HEK293 (cell line): ENCODE results near the gene PARVA.

Source experiments
- CTCF ChIA-PET: fragments of 350-600 bp; formaldehyde crosslinking; extraction: SDS; loops from one replicate; lab custom pipeline; 2021; ENCODE audit warnings: antibody characterized with exemption; lab: Yijun Ruan, JAX
- POLR2A ChIA-PET: fragments of 300-600 bp; formaldehyde crosslinking; extraction: SDS; loops from one replicate; lab custom pipeline; 2020; ENCODE audit warnings: antibody characterized with exemption, inconsistent platforms; lab: Yijun Ruan, JAX
- H3K27ac ChIP-seq: fragments of 200-500 bp; sonication (Bioruptor generic); 2 replicates; pipeline ENCODE4 v1.5.1; 2014; ENCODE audit warnings: low read depth, low read length, control low read depth, inconsistent platforms; ENCODE audit errors: extremely low read depth
- H3K36me3 ChIP-seq, 2 experiments: fragments of 200-500 bp in 1 of 2; sonication (Bioruptor generic) in 1 of 2; 1 replicate in 1 of 2; 2 replicates in 1 of 2; pipeline ENCODE4 v1.5.1; 2014 to 2017; ENCODE audit warnings: inconsistent platforms in 2 of 2, low read length in 2 of 2; ENCODE audit not compliant: control insufficient read depth in 2 of 2, insufficient read depth in 1 of 2
- H3K4me1 ChIP-seq: fragments of 200-500 bp; sonication (Bioruptor generic); 2 replicates; pipeline ENCODE4 v1.5.1; 2014; ENCODE audit warnings: mild to moderate bottlenecking, low read length, inconsistent platforms; ENCODE audit not compliant: control insufficient read depth, insufficient read depth
- H3K4me3 ChIP-seq: 2 replicates; pipeline ENCODE4 v1.5.1; 2011; ENCODE audit warnings: low read depth, mild to moderate bottlenecking, control low read depth, low read length, moderate library complexity
- H3K9me3 ChIP-seq: fragments of 200-500 bp; sonication (Bioruptor generic); 2 replicates; pipeline ENCODE4 v1.5.1; 2014; ENCODE audit warnings: low read depth, low read length, inconsistent platforms; ENCODE audit not compliant: control insufficient read depth, insufficient read depth
- HOXA7 ChIP-seq: sonication (generic); formaldehyde crosslinking; IDR thresholded peaks from 2 replicates; pipeline ENCODE4 v1.8.1; 2022; ENCODE audit warnings: missing genetic modification reagents, borderline replicate concordance
- HOXC10 ChIP-seq: sonication (generic); formaldehyde crosslinking; IDR thresholded peaks from 2 replicates; pipeline ENCODE4 v1.8.1; 2023; ENCODE audit warnings: mild to moderate bottlenecking, missing genetic modification reagents
- HOXD13 ChIP-seq: sonication (generic); formaldehyde crosslinking; IDR thresholded peaks from 2 replicates; pipeline ENCODE4 v1.8.0; 2022; ENCODE audit warnings: missing genetic modification reagents, borderline replicate concordance
- KLF1 ChIP-seq: fragments of 450-650 bp; formaldehyde crosslinking; IDR thresholded peaks from 2 replicates; pipeline ENCODE4 v1.5.1; 2016; ENCODE audit warnings: missing biosample characterization, missing genetic modification characterization
- TCF7L2 ChIP-seq: IDR thresholded peaks from 2 replicates; pipeline ENCODE4 v1.6.1; 2011; ENCODE audit warnings: low read depth, mild to moderate bottlenecking, inconsistent platforms, low read length, moderate library complexity, borderline replicate concordance
- ZBTB1 ChIP-seq: fragments of 450-650 bp; formaldehyde crosslinking; IDR thresholded peaks from 2 replicates; pipeline ENCODE4 v1.5.1; 2016; ENCODE audit warnings: missing biosample characterization, missing genetic modification characterization
- ZFHX2 ChIP-seq: fragments of 450-650 bp; formaldehyde crosslinking; conservative IDR thresholded peaks from 2 replicates; pipeline ENCODE4 v1.5.1; 2016; ENCODE audit warnings: missing biosample characterization, missing genetic modification characterization
- ZFP41 ChIP-seq: fragments of 450-650 bp; formaldehyde crosslinking; IDR thresholded peaks from 2 replicates; pipeline ENCODE4 v1.5.1; 2016; ENCODE audit warnings: missing biosample characterization, missing genetic modification characterization, borderline replicate concordance
- ZNF138 ChIP-seq: fragments of 450-650 bp; formaldehyde crosslinking; IDR thresholded peaks from 2 replicates; pipeline ENCODE4 v1.5.1; 2016; ENCODE audit warnings: missing biosample characterization, missing genetic modification characterization, borderline replicate concordance
- ZNF302 ChIP-seq: fragments of 450-650 bp; formaldehyde crosslinking; IDR thresholded peaks from 2 replicates; pipeline ENCODE4 v1.5.1; 2016; ENCODE audit warnings: missing biosample characterization, missing genetic modification characterization, low read depth
- ZNF350 ChIP-seq: fragments of 450-650 bp; formaldehyde crosslinking; IDR thresholded peaks from 2 replicates; pipeline ENCODE4 v1.5.0; 2017; ENCODE audit warnings: missing biosample characterization, mild to moderate bottlenecking, missing genetic modification characterization
- ZNF521 ChIP-seq: fragments of 450-650 bp; formaldehyde crosslinking; IDR thresholded peaks from 2 replicates; pipeline ENCODE4 v1.5.1; 2017; ENCODE audit warnings: missing biosample characterization, mild to moderate bottlenecking, missing genetic modification characterization
- ZNF585B ChIP-seq: fragments of 450-650 bp; formaldehyde crosslinking; IDR thresholded peaks from 2 replicates; pipeline ENCODE4 v1.5.1; 2016; ENCODE audit warnings: missing biosample characterization, missing genetic modification characterization
- ZNF621 ChIP-seq: fragments of 450-650 bp; formaldehyde crosslinking; IDR thresholded peaks from 2 replicates; pipeline ENCODE4 v1.5.1; 2017; ENCODE audit warnings: missing biosample characterization, missing genetic modification characterization
- ZNF654 ChIP-seq: fragments of 450-650 bp; formaldehyde crosslinking; IDR thresholded peaks from 2 replicates; pipeline ENCODE4 v1.5.1; 2016; ENCODE audit warnings: low read depth, missing biosample characterization, missing genetic modification characterization
- ZNF664 ChIP-seq: fragments of 450-650 bp; formaldehyde crosslinking; IDR thresholded peaks from 2 replicates; pipeline ENCODE4 v1.5.1; 2016; ENCODE audit warnings: missing biosample characterization, missing genetic modification characterization
- ZNF670 ChIP-seq: fragments of 450-650 bp; formaldehyde crosslinking; IDR thresholded peaks from 2 replicates; pipeline ENCODE4 v1.5.1; 2016; ENCODE audit warnings: missing biosample characterization, missing genetic modification characterization, low read depth
- ZNF777 ChIP-seq: fragments of 450-650 bp; formaldehyde crosslinking; IDR thresholded peaks from 2 replicates; pipeline ENCODE4 v1.5.1; 2017; ENCODE audit warnings: missing biosample characterization, missing genetic modification characterization, borderline replicate concordance
- ZNF791 ChIP-seq: fragments of 450-650 bp; formaldehyde crosslinking; IDR thresholded peaks from 2 replicates; pipeline ENCODE4 v1.5.1; 2016; ENCODE audit warnings: missing biosample characterization, missing genetic modification characterization
- ZNF830 ChIP-seq: fragments of 450-650 bp; IDR thresholded peaks from 2 replicates; pipeline ENCODE4 v1.5.0; 2018; ENCODE audit warnings: missing biosample characterization, missing genetic modification characterization, low read depth, mild to moderate bottlenecking, moderate library complexity
- TF ChIP-seq, protein P1 (sequence below): sonication (generic); formaldehyde crosslinking; IDR thresholded peaks from 2 replicates; pipeline ENCODE4 v1.8.1; 2022; ENCODE audit warnings: mild to moderate bottlenecking, moderate library complexity, missing genetic modification reagents
- TF ChIP-seq, protein P2 (sequence below): fragments of 450-650 bp; formaldehyde crosslinking; IDR thresholded peaks from 2 replicates; pipeline ENCODE4 v1.5.1; 2016; ENCODE audit warnings: missing biosample characterization, missing genetic modification characterization
- TF ChIP-seq, protein P3 (sequence below): fragments of 450-650 bp; formaldehyde crosslinking; IDR thresholded peaks from 2 replicates; pipeline ENCODE4 v1.5.1; 2016; ENCODE audit warnings: missing biosample characterization, missing genetic modification characterization
- TF ChIP-seq, protein P4 (sequence below): fragments of 450-650 bp; formaldehyde crosslinking; IDR thresholded peaks from 2 replicates; pipeline ENCODE4 v1.5.1; 2017; ENCODE audit warnings: missing biosample characterization, missing genetic modification characterization
- TF ChIP-seq, protein P5 (sequence below): fragments of 450-650 bp; formaldehyde crosslinking; IDR thresholded peaks from 2 replicates; pipeline ENCODE4 v1.5.1; 2016; ENCODE audit warnings: missing biosample characterization, missing genetic modification characterization
- TF ChIP-seq, protein P6 (sequence below): fragments of 450-650 bp; formaldehyde crosslinking; IDR thresholded peaks from 2 replicates; pipeline ENCODE4 v1.5.1; 2016; ENCODE audit warnings: missing biosample characterization, missing genetic modification characterization
- TF ChIP-seq, protein P7 (sequence below): fragments of 450-650 bp; formaldehyde crosslinking; IDR thresholded peaks from 2 replicates; pipeline ENCODE4 v1.5.1; 2017; ENCODE audit warnings: missing biosample characterization, missing genetic modification characterization

Gene PARVA

DNA sequence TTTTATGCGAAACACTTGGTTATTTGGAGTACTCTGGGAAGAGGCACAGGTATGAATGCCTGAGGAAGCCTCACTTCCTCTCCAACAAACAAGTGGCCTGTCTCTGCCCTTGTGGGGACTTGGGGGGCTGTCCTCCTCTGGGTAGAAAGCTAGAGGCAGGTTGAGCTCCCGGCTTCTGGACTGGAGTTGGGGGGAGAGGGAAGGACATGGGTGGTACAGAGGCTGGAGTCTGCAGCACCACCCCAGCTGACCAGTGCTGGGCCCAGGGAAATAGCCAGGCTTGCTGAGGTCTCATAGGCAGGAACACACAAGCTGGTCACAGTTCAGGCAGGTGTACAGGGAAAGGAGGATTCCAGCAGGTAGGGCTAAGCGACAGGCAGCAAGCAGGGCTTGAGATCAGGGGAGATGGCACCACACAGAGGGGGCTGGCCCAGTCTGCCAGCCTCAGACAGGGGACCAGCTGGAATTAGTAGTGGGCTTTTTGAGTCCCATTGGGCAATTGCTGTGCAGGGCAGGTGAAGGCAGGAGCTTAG, 161.6 kb downstream of the PARVA start:
- no peak for TF ChIP-seq ZNF830
- TF ChIP-seq, protein P1, sequence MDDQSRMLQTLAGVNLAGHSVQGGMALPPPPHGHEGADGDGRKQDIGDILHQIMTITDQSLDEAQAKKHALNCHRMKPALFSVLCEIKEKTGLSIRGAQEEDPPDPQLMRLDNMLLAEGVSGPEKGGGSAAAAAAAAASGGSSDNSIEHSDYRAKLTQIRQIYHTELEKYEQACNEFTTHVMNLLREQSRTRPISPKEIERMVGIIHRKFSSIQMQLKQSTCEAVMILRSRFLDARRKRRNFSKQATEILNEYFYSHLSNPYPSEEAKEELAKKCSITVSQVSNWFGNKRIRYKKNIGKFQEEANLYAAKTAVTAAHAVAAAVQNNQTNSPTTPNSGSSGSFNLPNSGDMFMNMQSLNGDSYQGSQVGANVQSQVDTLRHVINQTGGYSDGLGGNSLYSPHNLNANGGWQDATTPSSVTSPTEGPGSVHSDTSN (CRISPR knock-in tag), result no peak
- no peak for TF ChIP-seq ZNF138
- no peak for TF ChIP-seq ZNF664
- no peak for TF ChIP-seq ZNF621
- no peak for TF ChIP-seq ZFP41
- TF ChIP-seq HOXA7 (CRISPR knock-in tag), result no peak
- no peak for TF ChIP-seq ZNF350 (tag by site-specific recombination)
- TF ChIP-seq HOXC10, result no peak
- TF ChIP-seq, protein P2, sequence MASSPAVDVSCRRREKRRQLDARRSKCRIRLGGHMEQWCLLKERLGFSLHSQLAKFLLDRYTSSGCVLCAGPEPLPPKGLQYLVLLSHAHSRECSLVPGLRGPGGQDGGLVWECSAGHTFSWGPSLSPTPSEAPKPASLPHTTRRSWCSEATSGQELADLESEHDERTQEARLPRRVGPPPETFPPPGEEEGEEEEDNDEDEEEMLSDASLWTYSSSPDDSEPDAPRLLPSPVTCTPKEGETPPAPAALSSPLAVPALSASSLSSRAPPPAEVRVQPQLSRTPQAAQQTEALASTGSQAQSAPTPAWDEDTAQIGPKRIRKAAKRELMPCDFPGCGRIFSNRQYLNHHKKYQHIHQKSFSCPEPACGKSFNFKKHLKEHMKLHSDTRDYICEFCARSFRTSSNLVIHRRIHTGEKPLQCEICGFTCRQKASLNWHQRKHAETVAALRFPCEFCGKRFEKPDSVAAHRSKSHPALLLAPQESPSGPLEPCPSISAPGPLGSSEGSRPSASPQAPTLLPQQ (tag by site-specific recombination), result no peak
- TF ChIP-seq, protein P3, sequence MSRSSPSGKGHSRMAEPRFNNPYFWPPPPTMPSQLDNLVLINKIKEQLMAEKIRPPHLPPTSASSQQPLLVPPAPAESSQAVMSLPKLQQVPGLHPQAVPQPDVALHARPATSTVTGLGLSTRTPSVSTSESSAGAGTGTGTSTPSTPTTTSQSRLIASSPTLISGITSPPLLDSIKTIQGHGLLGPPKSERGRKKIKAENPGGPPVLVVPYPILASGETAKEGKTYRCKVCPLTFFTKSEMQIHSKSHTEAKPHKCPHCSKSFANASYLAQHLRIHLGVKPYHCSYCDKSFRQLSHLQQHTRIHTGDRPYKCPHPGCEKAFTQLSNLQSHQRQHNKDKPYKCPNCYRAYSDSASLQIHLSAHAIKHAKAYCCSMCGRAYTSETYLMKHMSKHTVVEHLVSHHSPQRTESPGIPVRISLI (tag by site-specific recombination), result no peak
- no peak for TF ChIP-seq ZNF521 (tag by site-specific recombination)
- no peak for TF ChIP-seq TCF7L2
- no peak for TF ChIP-seq ZBTB1 (tag by site-specific recombination)
- TF ChIP-seq ZNF670 (tag by site-specific recombination), result no peak
- no peak for TF ChIP-seq HOXD13
- TF ChIP-seq ZNF654 (tag by site-specific recombination), result no peak
- no peak for TF ChIP-seq ZFHX2
- no peak for TF ChIP-seq ZNF585B
- TF ChIP-seq, protein P4, sequence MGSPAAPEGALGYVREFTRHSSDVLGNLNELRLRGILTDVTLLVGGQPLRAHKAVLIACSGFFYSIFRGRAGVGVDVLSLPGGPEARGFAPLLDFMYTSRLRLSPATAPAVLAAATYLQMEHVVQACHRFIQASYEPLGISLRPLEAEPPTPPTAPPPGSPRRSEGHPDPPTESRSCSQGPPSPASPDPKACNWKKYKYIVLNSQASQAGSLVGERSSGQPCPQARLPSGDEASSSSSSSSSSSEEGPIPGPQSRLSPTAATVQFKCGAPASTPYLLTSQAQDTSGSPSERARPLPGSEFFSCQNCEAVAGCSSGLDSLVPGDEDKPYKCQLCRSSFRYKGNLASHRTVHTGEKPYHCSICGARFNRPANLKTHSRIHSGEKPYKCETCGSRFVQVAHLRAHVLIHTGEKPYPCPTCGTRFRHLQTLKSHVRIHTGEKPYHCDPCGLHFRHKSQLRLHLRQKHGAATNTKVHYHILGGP (tag by site-specific recombination), result no peak

DNA sequence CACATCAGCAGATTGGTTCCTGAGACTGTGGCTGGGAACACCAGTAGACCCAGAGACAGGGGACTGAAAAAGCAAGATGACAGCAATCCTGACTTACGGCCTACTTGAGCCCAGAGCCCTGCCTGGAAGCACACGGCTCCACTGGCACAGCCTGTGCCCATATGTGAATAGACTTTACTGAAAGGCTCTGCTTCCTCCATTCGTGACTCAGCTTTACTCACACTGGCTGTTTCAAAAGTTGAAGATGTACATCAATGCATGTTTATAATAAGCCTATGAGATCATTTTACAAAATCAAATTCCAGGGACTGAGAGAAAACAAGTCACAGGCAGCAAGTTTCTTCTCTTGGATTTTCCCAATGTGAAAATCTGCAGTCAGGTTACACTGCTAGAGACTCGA, 162.2 kb downstream of the PARVA start:
- no peak overlapping the region for H3K27ac ChIP-seq
- H3K36me3 ChIP-seq, result no peaks in the 10 kb centered on the region
- ChIA-PET POLR2A (no interaction called here), CTCF (interaction anchor here (0.6 kb wide), 1 partner anchor 797 kb away, joined by 3 read pairs; no protein-coding TSS in a partner anchor)
- H3K4me3 ChIP-seq, result no peak overlapping the region
- no peaks in the 10 kb centered on the region for H3K9me3 ChIP-seq
- no peaks in the 10 kb centered on the region for H3K4me1 ChIP-seq
- TF ChIP-seq, protein P5, sequence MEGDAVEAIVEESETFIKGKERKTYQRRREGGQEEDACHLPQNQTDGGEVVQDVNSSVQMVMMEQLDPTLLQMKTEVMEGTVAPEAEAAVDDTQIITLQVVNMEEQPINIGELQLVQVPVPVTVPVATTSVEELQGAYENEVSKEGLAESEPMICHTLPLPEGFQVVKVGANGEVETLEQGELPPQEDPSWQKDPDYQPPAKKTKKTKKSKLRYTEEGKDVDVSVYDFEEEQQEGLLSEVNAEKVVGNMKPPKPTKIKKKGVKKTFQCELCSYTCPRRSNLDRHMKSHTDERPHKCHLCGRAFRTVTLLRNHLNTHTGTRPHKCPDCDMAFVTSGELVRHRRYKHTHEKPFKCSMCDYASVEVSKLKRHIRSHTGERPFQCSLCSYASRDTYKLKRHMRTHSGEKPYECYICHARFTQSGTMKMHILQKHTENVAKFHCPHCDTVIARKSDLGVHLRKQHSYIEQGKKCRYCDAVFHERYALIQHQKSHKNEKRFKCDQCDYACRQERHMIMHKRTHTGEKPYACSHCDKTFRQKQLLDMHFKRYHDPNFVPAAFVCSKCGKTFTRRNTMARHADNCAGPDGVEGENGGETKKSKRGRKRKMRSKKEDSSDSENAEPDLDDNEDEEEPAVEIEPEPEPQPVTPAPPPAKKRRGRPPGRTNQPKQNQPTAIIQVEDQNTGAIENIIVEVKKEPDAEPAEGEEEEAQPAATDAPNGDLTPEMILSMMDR (tag by site-specific recombination), result no peak
- TF ChIP-seq, protein P6, sequence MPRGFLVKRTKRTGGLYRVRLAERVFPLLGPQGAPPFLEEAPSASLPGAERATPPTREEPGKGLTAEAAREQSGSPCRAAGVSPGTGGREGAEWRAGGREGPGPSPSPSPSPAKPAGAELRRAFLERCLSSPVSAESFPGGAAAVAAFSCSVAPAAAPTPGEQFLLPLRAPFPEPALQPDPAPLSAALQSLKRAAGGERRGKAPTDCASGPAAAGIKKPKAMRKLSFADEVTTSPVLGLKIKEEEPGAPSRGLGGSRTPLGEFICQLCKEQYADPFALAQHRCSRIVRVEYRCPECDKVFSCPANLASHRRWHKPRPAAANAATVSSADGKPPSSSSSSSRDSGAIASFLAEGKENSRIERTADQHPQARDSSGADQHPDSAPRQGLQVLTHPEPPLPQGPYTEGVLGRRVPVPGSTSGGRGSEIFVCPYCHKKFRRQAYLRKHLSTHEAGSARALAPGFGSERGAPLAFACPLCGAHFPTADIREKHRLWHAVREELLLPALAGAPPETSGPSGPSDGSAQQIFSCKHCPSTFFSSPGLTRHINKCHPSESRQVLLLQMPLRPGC, result no peak
- TF ChIP-seq ZNF791 (tag by site-specific recombination) (no peak), ZNF777 (tag by site-specific recombination) (no peak), ZNF670 (tag by site-specific recombination) (no peak), KLF1 (tag by site-specific recombination) (no peak), ZNF302 (no peak)
- TF ChIP-seq, protein P7, sequence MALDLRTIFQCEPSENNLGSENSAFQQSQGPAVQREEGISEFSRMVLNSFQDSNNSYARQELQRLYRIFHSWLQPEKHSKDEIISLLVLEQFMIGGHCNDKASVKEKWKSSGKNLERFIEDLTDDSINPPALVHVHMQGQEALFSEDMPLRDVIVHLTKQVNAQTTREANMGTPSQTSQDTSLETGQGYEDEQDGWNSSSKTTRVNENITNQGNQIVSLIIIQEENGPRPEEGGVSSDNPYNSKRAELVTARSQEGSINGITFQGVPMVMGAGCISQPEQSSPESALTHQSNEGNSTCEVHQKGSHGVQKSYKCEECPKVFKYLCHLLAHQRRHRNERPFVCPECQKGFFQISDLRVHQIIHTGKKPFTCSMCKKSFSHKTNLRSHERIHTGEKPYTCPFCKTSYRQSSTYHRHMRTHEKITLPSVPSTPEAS (tag by site-specific recombination), result no peak

More for the DNA sequence above, 161.6 kb downstream of the PARVA start:
- ChIA-PET POLR2A (no interaction called here), CTCF (no interaction called here)
- Histone ChIP-seq H3K4me1 (no peaks in the 10 kb centered on the region), H3K27ac (no peak overlapping the region), H3K36me3 (no peaks in the 10 kb centered on the region), H3K4me3 (no peak overlapping the region), H3K9me3 (no peaks in the 10 kb centered on the region)
